Endothelial cell of hepatic sinusoid (primary cell): ENCODE results near the gene HOXD4.

Experiments used
- in situ Hi-C: cut with HindIII; loops from 2 replicates; pipeline ENCODE4 v1.10.0; 2017; ENCODE audit warnings: low sequenced_read_pairs

HOXD4 gene

GRCh38 chr2:176112375-176113302 lies 38.7 kb upstream of the HOXD4 start:
- in situ Hi-C loops: loop anchor here (25.0 kb wide), 1 partner anchor 1025 kb away; no protein-coding TSS in a partner anchor

GRCh38 chr2:176114120-176114929 lies 37.0 kb upstream of the HOXD4 start:
- in situ Hi-C loops: loop anchor here (25.0 kb wide), 1 partner anchor 1023 kb away; no protein-coding TSS in a partner anchor

GRCh38 chr2:176114930-176115625 lies 36.3 kb upstream of the HOXD4 start:
- in situ Hi-C loops: loop anchor here (25.0 kb wide), 1 partner anchor 1022 kb away; no protein-coding TSS in a partner anchor

- in situ Hi-C loops: loop anchor here (25.0 kb wide), 1 partner anchor 1021 kb away; no protein-coding TSS in a partner anchor
Observed at GRCh38 chr2:176115883-176116813, 35.2 kb upstream of the HOXD4 start, which contains the start of gene HOXD10. HOXD10 (plus strand) TSS chr2:176116778; CDS start chr2:176116834, 56 bp downstream.

GRCh38 chr2:176117162-176117822 lies 34.1 kb upstream of the HOXD4 start:
- in situ Hi-C loops: loop anchor here (25.0 kb wide), 1 partner anchor 1020 kb away; no protein-coding TSS in a partner anchor

- in situ Hi-C loops: loop anchor here (25.0 kb wide), 1 partner anchor 1019 kb away; no protein-coding TSS in a partner anchor
Observed at GRCh38 chr2:176117823-176118371, 33.5 kb upstream of the HOXD4 start.

- in situ Hi-C loops: loop anchor here (25.0 kb wide), 1 partner anchor 1019 kb away; no protein-coding TSS in a partner anchor
Observed at GRCh38 chr2:176118601-176119339, 32.6 kb upstream of the HOXD4 start.

GRCh38 chr2:176120364-176121189 lies 30.8 kb upstream of the HOXD4 start:
- in situ Hi-C loops: loop anchor here (25.0 kb wide), 1 partner anchor 1017 kb away; no protein-coding TSS in a partner anchor

GRCh38 chr2:176121190-176122051 lies 29.9 kb upstream of the HOXD4 start:
- in situ Hi-C loops: loop anchor here (25.0 kb wide), 1 partner anchor 1016 kb away; no protein-coding TSS in a partner anchor

GRCh38 chr2:176122052-176122682 lies 29.2 kb upstream of the HOXD4 start:
- in situ Hi-C loops: loop anchor here (25.0 kb wide), 1 partner anchor 1015 kb away; no protein-coding TSS in a partner anchor

GRCh38 chr2:176122683-176123410 lies 28.5 kb upstream of the HOXD4 start, which contains the start of gene HOXD9:
HOXD9 (plus strand) TSS chr2:176122719; CDS start chr2:176122769, 50 bp downstream.
- in situ Hi-C loops: loop anchor here (25.0 kb wide), 1 partner anchor 1014 kb away; no protein-coding TSS in a partner anchor

- in situ Hi-C loops: loop anchor here (25.0 kb wide), 1 partner anchor 1014 kb away; no protein-coding TSS in a partner anchor
Observed at GRCh38 chr2:176123411-176124109, 27.8 kb upstream of the HOXD4 start.

GRCh38 chr2:176124110-176124946 lies 27.0 kb upstream of the HOXD4 start:
- in situ Hi-C loops: loop anchor here (25.0 kb wide), 1 partner anchor 1013 kb away; no protein-coding TSS in a partner anchor
